Muscle layer of colon (tissue), 2 donors: ENCODE results near the gene NUDT16L1.

Experiments used
- H3K27ac ChIP-seq: one replicate; pipeline ENCODE4 v1.7.0; 2013; ENCODE audit warnings: low read depth, mild to moderate bottlenecking, low read length, moderate library complexity
- H3K27me3 ChIP-seq, 2 donors: one replicate each; pipeline ENCODE4 v1.7.0; 2013; ENCODE audit warnings: low read length in 2 of 2, mild to moderate bottlenecking in 2 of 2; ENCODE audit not compliant: insufficient read depth in 2 of 2, control insufficient read depth in 1 of 2
- H3K36me3 ChIP-seq: one replicate; pipeline ENCODE4 v1.7.0; 2013; ENCODE audit warnings: mild to moderate bottlenecking, low read length; ENCODE audit not compliant: insufficient read depth
- H3K4me1 ChIP-seq: one replicate; pipeline ENCODE4 v1.7.0; 2013; ENCODE audit warnings: mild to moderate bottlenecking, low read length; ENCODE audit not compliant: insufficient read depth
- H3K4me3 ChIP-seq, 2 donors: one replicate each; pipeline ENCODE4 v1.7.0; 2013; ENCODE audit warnings: low read length in 2 of 2, low read depth in 1 of 2, mild to moderate bottlenecking in 1 of 2, moderate library complexity in 1 of 2
- H3K9ac ChIP-seq: one replicate; pipeline ENCODE4 v1.7.0; 2013; ENCODE audit warnings: low read length
- H3K9me3 ChIP-seq: one replicate; pipeline ENCODE4 v1.7.0; 2013; ENCODE audit warnings: mild to moderate bottlenecking, low read length
- donor health status: abdominal sarcoma.
- donor health status: Adenocarcinoma of cecum.

Gene NUDT16L1

GRCh38 chr16:4667203-4667963 lies 26.0 kb upstream of the NUDT16L1 start:
- peaks cover 51% of the 10 kb centered on the region for H3K36me3 ChIP-seq
- no peak overlapping the region for H3K4me3 ChIP-seq
- no peak overlapping the region for H3K9ac ChIP-seq
- no peaks in the 10 kb centered on the region for H3K4me1 ChIP-seq
- no peaks in the 10 kb centered on the region for H3K27me3 ChIP-seq
- no peaks in the 10 kb centered on the region for H3K9me3 ChIP-seq
- H3K27ac ChIP-seq: no peak overlapping the region

GRCh38 chr16:4668313-4668960 lies 24.9 kb upstream of the NUDT16L1 start:
- H3K9ac ChIP-seq: no peak overlapping the region
- H3K9me3 ChIP-seq: no peaks in the 10 kb centered on the region
- H3K4me1 ChIP-seq: no peaks in the 10 kb centered on the region
- no peak overlapping the region for H3K4me3 ChIP-seq
- no peak overlapping the region for H3K27ac ChIP-seq
- H3K36me3 ChIP-seq: peaks cover 56% of the 10 kb centered on the region
- H3K27me3 ChIP-seq: no peaks in the 10 kb centered on the region

DNA sequence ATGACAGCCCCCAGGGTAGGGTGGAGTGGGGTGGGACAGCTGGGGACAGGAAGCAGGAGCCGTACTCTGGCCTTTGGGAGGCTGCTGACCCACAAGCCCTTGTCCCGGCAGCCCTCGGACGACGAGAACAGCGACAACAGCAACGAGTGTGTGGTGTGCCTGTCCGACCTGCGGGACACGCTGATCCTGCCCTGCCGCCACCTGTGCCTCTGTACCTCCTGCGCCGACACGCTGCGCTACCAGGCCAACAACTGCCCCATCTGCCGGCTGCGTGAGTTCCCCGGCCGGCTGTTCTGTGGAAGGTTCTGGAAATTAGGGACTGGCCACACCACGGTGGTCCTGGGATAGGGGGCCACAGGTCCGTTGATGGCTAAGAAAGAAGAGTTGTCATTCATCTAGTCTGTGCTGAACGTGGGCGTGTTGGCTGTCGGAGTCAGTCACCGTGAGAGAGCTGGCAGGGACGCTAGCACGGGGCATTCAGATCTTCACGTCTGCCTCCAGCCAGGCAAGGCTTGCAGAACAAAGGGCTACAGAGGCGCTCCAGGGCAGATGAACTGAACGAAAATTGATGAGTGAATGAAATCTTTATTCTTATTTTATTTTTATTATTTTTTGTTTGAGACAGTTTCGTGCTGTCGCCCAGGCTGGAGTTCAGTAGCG lies 19.8 kb upstream of the NUDT16L1 start:
- H3K36me3 ChIP-seq: peaks cover 36% of the 10 kb centered on the region
- no peaks in the 10 kb centered on the region for H3K27me3 ChIP-seq
- H3K27ac ChIP-seq: no peak overlapping the region
- no peaks in the 10 kb centered on the region for H3K9me3 ChIP-seq
- H3K4me3 ChIP-seq: no peak overlapping the region
- no peaks in the 10 kb centered on the region for H3K4me1 ChIP-seq
- H3K9ac ChIP-seq: no peak overlapping the region

DNA sequence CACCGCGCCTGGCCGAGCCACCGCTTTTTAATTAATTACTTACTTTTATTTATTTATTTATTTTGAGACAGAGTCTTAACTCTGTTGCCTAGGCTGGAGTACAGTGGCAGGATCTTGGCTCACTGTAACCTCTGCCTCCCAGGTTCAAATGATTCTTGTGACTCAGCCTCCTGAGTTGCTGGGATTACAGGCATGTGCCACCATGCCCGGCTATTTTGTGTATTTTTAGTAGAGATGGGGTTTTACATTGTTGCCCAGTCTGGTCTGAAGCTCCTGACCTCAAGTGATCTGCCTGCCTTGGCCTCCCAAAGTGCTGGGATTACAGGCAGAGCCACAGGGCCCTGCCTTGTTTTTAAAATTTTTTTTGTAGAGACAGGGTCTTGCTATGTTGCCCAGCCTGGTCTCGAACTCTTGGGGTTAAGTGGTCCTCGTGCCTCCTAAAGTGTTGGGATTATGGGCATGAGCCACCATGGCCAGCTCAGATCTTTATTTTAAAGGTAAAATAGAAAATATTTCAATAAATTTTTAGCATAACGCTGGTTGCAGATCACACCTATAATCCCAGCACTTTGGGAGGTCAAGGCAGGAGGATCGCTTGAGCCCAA lies 18.3 kb upstream of the NUDT16L1 start:
- peaks cover 26% of the 10 kb centered on the region for H3K36me3 ChIP-seq
- no peak overlapping the region for H3K4me3 ChIP-seq
- H3K4me1 ChIP-seq: no peaks in the 10 kb centered on the region
- no peaks in the 10 kb centered on the region for H3K27me3 ChIP-seq
- H3K27ac ChIP-seq: no peak overlapping the region
- no peak overlapping the region for H3K9ac ChIP-seq
- H3K9me3 ChIP-seq: no peaks in the 10 kb centered on the region

DNA sequence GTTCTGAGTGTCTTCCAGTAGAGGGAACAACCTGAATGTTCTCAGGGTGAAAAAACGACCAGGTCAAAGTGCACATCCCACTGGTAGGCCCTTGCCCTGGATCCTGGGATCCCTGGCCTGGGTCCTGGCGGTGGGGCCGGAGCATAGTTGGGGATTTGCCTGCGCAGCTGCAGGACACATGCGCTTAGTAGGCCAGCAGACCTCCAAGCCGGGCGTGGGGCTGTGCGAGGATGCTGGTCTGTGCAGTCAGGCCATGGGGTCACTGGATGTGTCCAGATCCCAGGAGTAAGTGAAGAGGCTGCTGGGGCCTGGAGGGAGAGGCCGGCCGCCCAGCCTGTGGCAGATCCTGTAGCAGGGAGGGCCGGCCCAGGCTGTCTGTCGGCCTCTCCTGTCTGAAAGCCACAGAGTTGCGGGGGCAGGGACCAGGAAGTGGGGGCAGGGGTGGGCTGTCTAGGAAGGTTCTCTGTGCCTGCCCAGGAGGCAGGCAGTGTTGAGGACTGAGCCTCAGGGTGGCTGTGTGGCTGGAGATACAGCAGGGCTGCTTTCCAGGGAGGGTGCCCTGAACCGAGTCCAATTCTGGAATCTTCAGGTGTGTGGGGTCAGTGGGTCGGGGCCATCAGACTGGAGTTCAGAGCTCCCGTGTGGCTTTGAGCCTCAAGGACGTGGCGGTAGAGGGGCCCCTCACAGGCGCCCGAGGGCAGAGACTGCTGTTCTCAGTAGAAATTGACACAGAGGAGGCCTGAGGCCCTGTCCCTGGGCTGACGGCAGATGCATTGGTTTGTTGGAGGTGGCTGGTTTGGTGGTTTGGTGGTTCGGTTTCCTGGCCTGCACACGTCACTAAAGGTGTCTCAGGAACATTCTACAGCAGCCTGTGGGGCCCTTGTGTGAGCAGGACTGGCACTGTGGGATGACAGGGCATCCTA lies 17.2 kb upstream of the NUDT16L1 start:
- Histone ChIP-seq H3K9ac (no peak overlapping the region), H3K27me3 (no peaks in the 10 kb centered on the region), H3K27ac (no peak overlapping the region), H3K36me3 (peaks cover 26% of the 10 kb centered on the region), H3K4me1 (peaks cover 4% of the 10 kb centered on the region), H3K9me3 (no peaks in the 10 kb centered on the region), H3K4me3 (no peak overlapping the region)

DNA sequence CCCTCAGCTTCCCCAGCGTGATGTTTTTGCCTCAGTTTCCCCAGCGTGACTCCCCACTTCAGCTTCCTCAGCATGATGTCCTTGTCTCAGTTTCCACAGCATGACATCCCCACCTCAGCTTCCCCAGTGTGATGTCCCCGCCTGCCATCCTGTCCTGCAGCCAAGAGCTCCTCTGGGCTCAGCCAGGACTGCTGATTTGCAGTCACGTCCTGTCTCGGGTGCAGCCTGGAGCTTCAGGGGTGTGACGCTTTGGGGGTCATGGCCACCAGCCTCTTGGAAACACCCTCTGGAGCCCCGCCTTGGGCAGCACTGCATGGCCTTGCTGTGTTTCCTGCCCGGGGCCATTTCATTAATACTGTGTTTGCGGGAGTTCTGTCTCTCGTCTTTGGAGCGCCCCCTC lies 16.5 kb upstream of the NUDT16L1 start:
- H3K9me3 ChIP-seq: no peaks in the 10 kb centered on the region
- no peak overlapping the region for H3K9ac ChIP-seq
- H3K27me3 ChIP-seq: no peaks in the 10 kb centered on the region
- no peak overlapping the region for H3K4me3 ChIP-seq
- H3K4me1 ChIP-seq: peaks cover 4% of the 10 kb centered on the region
- no peak overlapping the region for H3K27ac ChIP-seq
- H3K36me3 ChIP-seq: peaks cover 20% of the 10 kb centered on the region

DNA sequence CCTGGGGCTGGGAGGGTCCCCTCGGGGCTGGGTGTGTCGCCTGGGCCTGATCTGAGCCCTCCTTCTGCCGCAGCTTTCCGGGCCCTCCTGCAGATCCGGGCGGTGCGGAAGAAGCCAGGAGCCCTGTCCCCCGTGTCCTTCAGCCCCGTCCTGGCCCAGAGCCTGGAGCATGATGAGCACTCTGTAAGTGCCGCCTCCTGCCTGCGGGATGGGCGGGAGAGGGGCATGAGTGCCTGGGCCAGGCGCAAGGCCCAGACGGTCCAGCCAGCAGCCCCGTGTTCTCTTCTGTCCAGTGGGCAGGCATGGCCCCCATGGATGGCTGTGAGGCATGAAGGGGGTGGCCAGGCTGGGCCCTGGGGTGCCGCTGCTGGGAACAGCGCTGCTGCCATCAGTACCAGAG lies 16.0 kb upstream of the NUDT16L1 start:
- Histone ChIP-seq H3K4me1 (peaks cover 7% of the 10 kb centered on the region), H3K27ac (no peak overlapping the region), H3K27me3 (no peaks in the 10 kb centered on the region), H3K36me3 (peaks cover 20% of the 10 kb centered on the region), H3K9ac (no peak overlapping the region), H3K4me3 (no peak overlapping the region), H3K9me3 (no peaks in the 10 kb centered on the region)

- Histone ChIP-seq H3K9me3 (no peaks in the 10 kb centered on the region), H3K4me1 (peaks cover 13% of the 10 kb centered on the region), H3K9ac (no peak overlapping the region), H3K27ac (no peak overlapping the region), H3K36me3 (peaks cover 18% of the 10 kb centered on the region), H3K27me3 (no peaks in the 10 kb centered on the region), H3K4me3 (no peak overlapping the region)
Observed at GRCh38 chr16:4677994-4678393, 15.4 kb upstream of the NUDT16L1 start.

DNA sequence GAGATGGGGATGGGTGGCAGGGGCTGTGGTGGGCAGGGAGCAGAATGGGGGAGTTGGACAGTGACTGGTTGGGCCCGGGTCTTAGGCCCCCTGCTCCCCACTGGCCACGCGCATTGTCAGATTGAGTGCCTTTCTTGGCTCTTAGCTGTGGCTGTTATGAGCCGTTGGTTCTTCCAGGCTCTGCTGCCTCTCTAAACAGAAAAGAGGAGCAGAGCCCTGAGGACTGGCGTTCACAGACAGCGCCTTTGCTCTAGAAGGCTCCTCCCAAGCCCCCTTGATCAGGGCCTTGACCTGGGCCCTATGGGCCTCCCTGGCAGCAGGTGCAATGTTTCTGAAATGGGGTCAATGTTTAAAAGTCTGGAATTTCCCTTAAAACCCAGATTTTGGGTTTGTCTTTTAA lies 14.8 kb upstream of the NUDT16L1 start:
- Histone ChIP-seq H3K4me3 (no peak overlapping the region), H3K9me3 (no peaks in the 10 kb centered on the region), H3K27me3 (no peaks in the 10 kb centered on the region), H3K36me3 (peaks cover 12% of the 10 kb centered on the region), H3K9ac (no peak overlapping the region), H3K27ac (no peak overlapping the region), H3K4me1 (peaks cover 14% of the 10 kb centered on the region)

- H3K27ac ChIP-seq: peak overlapping the region; percentile 63
- H3K4me3 ChIP-seq: peak overlapping the region; percentile 18 to 27
- no peak overlapping the region for H3K9ac ChIP-seq
- H3K4me1 ChIP-seq: peaks cover 14% of the 10 kb centered on the region
- H3K27me3 ChIP-seq: no peaks in the 10 kb centered on the region
- H3K36me3 ChIP-seq: peaks cover 15% of the 10 kb centered on the region
- H3K9me3 ChIP-seq: no peaks in the 10 kb centered on the region
Observed at GRCh38 chr16:4679156-4679849, 14.1 kb upstream of the NUDT16L1 start.
